GM12892 (cell line): ENCODE data around the gene NFATC2.

Source experiments
- POLR2A ChIP-seq: IDR thresholded peaks from 2 replicates; pipeline ENCODE4 v1.6.1; 2011; ENCODE audit warnings: low read depth, low read length, control low read depth
- POLR2AphosphoS5 ChIP-seq: IDR thresholded peaks from 2 replicates; pipeline ENCODE4 v1.6.1; 2011; ENCODE audit warnings: low read depth, low read length, control low read depth
- TAF1 ChIP-seq: IDR thresholded peaks from 2 replicates; pipeline ENCODE4 v1.6.1; 2011; ENCODE audit warnings: low read depth, mild to moderate bottlenecking, control low read depth, low read length, borderline replicate concordance

DNA sequence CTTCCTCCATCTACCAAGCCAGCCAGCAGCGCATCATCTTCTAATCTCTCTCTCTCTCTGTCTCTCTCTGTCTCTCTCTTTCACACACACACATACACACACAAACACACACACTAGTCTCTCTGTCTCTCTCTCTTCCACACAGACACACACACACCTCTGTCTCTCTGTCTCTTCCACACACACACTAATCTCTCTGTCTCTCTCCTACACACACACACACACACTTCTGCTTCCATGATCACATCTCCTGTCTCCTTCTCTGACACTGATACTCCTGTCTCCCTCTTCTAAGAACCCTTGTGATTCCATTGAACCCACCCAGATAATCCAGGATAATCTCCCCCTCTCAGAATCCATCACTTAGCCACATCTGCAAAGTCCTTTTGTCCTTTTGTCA, 181.3 kb downstream of the NFATC2 start:
- no peak for TF ChIP-seq POLR2AphosphoS5
- no peak for TF ChIP-seq POLR2A
- TF ChIP-seq TAF1: no peak
